Measurements from ENCODE around the gene KIF1A.
"Not testable (repeated sequence)": the region's sequence is repeated elsewhere in the genome, so short reads cannot be mapped to it uniquely, and the experiment has no call there.

Gene KIF1A

GRCh38 chr2:240692583-240693561 is 127.1 kb downstream of the KIF1A start:
- POLR2A ChIA-PET; DNase-seq (ENCODE audit: low read depth, low spot score); CTCF ChIA-PET; H3K4me3 ChIP-seq (ENCODE audit: low read depth, low read length): not testable (repeated sequence)

GRCh38 chr2:240691631-240692420 is 128.2 kb downstream of the KIF1A start, which contains the start of gene AQP12A:
Gene AQP12A (plus strand): TSS chr2:240691866. CDS start chr2:240691914, 48 bp downstream.
- CTCF ChIA-PET; POLR2A ChIA-PET; DNase-seq (ENCODE audit: low read depth, low spot score); H3K4me3 ChIP-seq (ENCODE audit: low read depth, low read length): not testable (repeated sequence)

- H3K4me3 ChIP-seq (ENCODE audit: low read depth, low read length); CTCF ChIA-PET; DNase-seq (ENCODE audit: low read depth, low spot score); POLR2A ChIA-PET: not testable (repeated sequence)
Observed at GRCh38 chr2:240691075-240691427, 129.0 kb downstream of the KIF1A start.

GRCh38 chr2:240690421-240691074 is 129.5 kb downstream of the KIF1A start:
- DNase-seq (ENCODE audit: low read depth, low spot score); H3K4me3 ChIP-seq (ENCODE audit: low read depth, low read length); POLR2A ChIA-PET: not testable (repeated sequence)
- CTCF ChIA-PET: interaction anchor here (0.5 kb wide), 1 partner anchor 177 kb away, joined by 3 read pairs; no protein-coding TSS in a partner anchor

- CTCF ChIA-PET: interaction anchor here (0.5 kb wide), 1 partner anchor 176 kb away, joined by 3 read pairs; no protein-coding TSS in a partner anchor
- no peak for DNase-seq (ENCODE audit: low read depth, low spot score)
- TF ChIP-seq CTCF (IDR thresholded peaks at IDR 0.05; ENCODE audit: insufficient read depth, low read length, missing control alignments): no peak
- POLR2A ChIA-PET: no interaction called here
- no peak overlapping the region for H3K4me3 ChIP-seq (ENCODE audit: low read depth, low read length)
Observed at GRCh38 chr2:240689975-240690374, 130.0 kb downstream of the KIF1A start.

GRCh38 chr2:240688553-240688919 is 131.5 kb downstream of the KIF1A start:
- ChIA-PET POLR2A (no interaction called here), CTCF (interaction anchor here (1.7 kb wide), 1 partner anchor 174 kb away, joined by 4 read pairs; no protein-coding TSS in a partner anchor)
- TF ChIP-seq CTCF (IDR thresholded peaks at IDR 0.05; ENCODE audit: insufficient read depth, low read length, missing control alignments): no peak
- DNase-seq (ENCODE audit: low read depth, low spot score): no peak
- no peak overlapping the region for H3K4me3 ChIP-seq (ENCODE audit: low read depth, low read length)

GRCh38 chr2:240687741-240688552 is 132.1 kb downstream of the KIF1A start:
- no peak overlapping the region for H3K4me3 ChIP-seq (ENCODE audit: low read depth, low read length)
- no peak for TF ChIP-seq CTCF (IDR thresholded peaks at IDR 0.05; ENCODE audit: insufficient read depth, low read length, missing control alignments)
- ChIA-PET CTCF (interaction anchor here (1.7 kb wide), 1 partner anchor 174 kb away, joined by 4 read pairs; no protein-coding TSS in a partner anchor), POLR2A (no interaction called here)
- DNase-seq (ENCODE audit: low read depth, low spot score): no peak
